Fibroblast of mammary gland (primary cell): ENCODE measurements around the gene STRAP.
"Not testable (repeated sequence)": the region's sequence is repeated elsewhere in the genome, so short reads cannot be mapped to it uniquely, and the experiment has no call there.

Experiments used
- DNase-seq: peaks from one replicate; pipeline ENCODE4 v3.0.0-alpha.2; 2010; ENCODE audit warnings: low read depth
- H3K4me3 ChIP-seq: 2 replicates; pipeline ENCODE4 v1.5.1; 2011; ENCODE audit warnings: low read depth, mild to moderate bottlenecking, low read length, moderate library complexity; ENCODE audit not compliant: control insufficient read depth
- CTCF ChIP-seq: conservative IDR thresholded peaks from 2 replicates; pipeline ENCODE4 v1.5.1; 2011; ENCODE audit warnings: low read depth, low read length, inconsistent platforms; ENCODE audit not compliant: control insufficient read depth, insufficient read depth

The STRAP gene

DNA sequence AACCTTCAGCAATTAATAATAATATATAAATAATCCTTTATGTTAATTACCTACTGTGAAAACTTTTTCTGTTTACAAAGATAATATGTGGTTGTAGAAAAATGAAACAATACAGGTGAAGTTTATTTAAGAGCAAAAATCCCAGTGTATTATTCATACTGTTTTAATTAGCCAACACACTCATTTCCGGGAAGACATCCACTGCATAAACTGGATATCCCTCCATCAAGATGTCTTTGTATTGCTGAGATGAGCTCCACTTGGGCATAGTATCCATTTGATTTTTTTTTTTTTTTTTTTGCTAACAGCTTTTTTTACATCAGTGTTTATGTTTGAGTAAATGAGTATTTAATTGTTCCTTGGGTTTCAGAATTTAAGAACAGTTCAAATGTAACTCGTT lies 15.2 kb downstream of the STRAP start:
- TF ChIP-seq CTCF, result no peak
- peak; percentile 51 for DNase-seq
- H3K4me3 ChIP-seq, result no peak overlapping the region

- peak; percentile 69 for TF ChIP-seq CTCF
- H3K4me3 ChIP-seq, result no peak overlapping the region
- peak; percentile 32 for DNase-seq
Observed at GRCh38 chr12:15899282-15899870, 17.2 kb downstream of the STRAP start.

GRCh38 chr12:15904378-15904920 lies 22.3 kb downstream of the STRAP start:
- TF ChIP-seq CTCF, result no peak
- no peak for DNase-seq
- H3K4me3 ChIP-seq, result no peak overlapping the region

GRCh38 chr12:15910468-15910863 lies 28.3 kb downstream of the STRAP start:
- TF ChIP-seq CTCF, result no peak
- H3K4me3 ChIP-seq, result no peak overlapping the region
- no peak for DNase-seq

DNA sequence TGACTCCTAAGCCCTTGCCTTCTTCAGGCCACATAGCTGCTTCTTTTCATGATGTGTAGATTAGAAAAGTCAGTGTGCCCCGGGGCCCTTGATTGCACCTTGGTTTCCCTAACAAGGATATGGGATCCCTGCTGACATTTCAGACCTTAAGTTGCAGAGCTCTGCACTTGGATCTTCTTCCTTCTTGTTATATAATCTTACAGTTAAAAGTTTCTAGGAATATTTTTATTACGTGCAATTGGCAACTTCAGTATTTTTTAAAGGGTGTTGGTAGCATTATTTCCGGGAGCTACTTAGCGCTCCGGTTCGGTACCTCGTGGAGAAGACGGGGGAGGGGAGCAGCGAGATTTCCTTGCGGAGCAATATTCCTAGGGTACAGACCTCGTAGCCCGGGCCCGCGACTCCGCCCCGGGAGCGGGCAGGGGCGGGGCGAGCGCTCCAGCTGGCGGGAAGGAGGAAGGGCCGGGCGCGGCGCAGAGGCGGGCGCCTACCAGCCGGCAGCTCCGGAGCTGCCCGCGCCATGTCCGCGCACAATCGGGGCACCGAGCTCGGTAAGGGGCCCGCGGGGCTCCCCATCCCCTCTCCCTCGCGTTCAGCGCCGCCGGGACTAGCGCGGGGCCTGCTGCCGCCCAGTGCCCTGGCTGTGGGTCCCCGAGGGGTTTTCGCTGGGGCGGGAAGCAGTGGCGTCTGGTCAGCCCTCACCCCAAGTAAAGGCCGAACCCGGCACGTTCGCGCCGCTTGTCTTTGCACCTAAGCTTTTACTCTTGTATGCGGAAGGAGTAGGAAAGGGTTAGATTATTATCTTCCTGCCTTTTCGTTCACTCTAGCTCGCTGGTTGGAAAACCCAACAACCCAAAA lies 28.9 kb downstream of the STRAP start, which contains the start of gene DERA:
TSS of gene DERA (plus strand) at position 469 of the 858 bp plus-strand sequence. CDS start at position 521, 52 bp downstream.
- H3K4me3 ChIP-seq, result peak within 1 kb of the TSS; percentile 81
- peak; percentile 56 for DNase-seq
- no peak for TF ChIP-seq CTCF

DNA sequence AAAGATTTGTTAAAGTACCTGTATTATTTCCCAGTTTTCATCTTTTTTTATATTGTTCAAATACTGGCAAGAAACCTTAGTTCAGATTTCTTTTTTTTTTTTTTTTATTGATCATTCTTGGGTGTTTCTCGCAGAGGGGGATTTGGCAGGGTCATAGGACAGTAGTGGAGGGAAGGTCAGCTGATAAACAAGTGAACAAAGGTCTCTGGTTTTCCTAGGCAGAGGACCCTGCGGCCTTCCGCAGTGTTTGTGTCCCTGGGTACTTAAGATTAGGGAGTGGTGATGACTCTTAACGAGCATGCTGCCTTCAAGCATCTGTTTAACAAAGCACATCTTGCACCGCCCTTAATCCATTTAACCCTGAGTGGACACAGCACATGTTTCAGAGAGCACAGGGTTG lies 29.7 kb downstream of the STRAP start:
- H3K4me3 ChIP-seq, result peak overlapping the region; percentile 81
- DNase-seq, result not testable (repeated sequence)

GRCh38 chr12:15914131-15914530 lies 31.9 kb downstream of the STRAP start:
- not testable (repeated sequence) for H3K4me3 ChIP-seq, DNase-seq
